Ecto neural progenitor cell (in vitro differentiated cells): ENCODE measurements around the gene BLOC1S4.
"Not testable (repeated sequence)": the region's sequence is repeated elsewhere in the genome, so short reads cannot be mapped to it uniquely, and the experiment has no call there.

Source experiments
- DNase-seq: peaks from one replicate; pipeline ENCODE4 v3.0.0-alpha.2; 2018; ENCODE audit warnings: low spot score

The BLOC1S4 gene

GRCh38 chr4:6742507-6742906 lies 26.5 kb downstream of the BLOC1S4 start:
- no peak for DNase-seq

- DNase-seq = no peak
Observed at GRCh38 chr4:6742989-6743388, 27.0 kb downstream of the BLOC1S4 start.

GRCh38 chr4:6746721-6747293 lies 30.8 kb downstream of the BLOC1S4 start:
- no peak for DNase-seq

- DNase-seq = no peak
Observed at GRCh38 chr4:6747294-6748051, 31.5 kb downstream of the BLOC1S4 start.

- DNase-seq = no peak
Observed at GRCh38 chr4:6748286-6748685, 32.3 kb downstream of the BLOC1S4 start.

- no peak for DNase-seq
Observed at GRCh38 chr4:6749340-6750171, 33.6 kb downstream of the BLOC1S4 start.

- no peak for DNase-seq
Observed at GRCh38 chr4:6750286-6751221, 34.6 kb downstream of the BLOC1S4 start.

- DNase-seq = no peak
Observed at GRCh38 chr4:6751611-6752485, 35.9 kb downstream of the BLOC1S4 start.

GRCh38 chr4:6752486-6752829 lies 36.5 kb downstream of the BLOC1S4 start:
- DNase-seq = no peak

- DNase-seq = peak; percentile 79
Observed at GRCh38 chr4:6753103-6753560, 37.2 kb downstream of the BLOC1S4 start.

GRCh38 chr4:6753891-6754290 lies 37.9 kb downstream of the BLOC1S4 start:
- DNase-seq = no peak

GRCh38 chr4:6754481-6755087 lies 38.6 kb downstream of the BLOC1S4 start:
- DNase-seq = no peak

- DNase-seq = no peak
Observed at GRCh38 chr4:6755088-6755753, 39.2 kb downstream of the BLOC1S4 start.

- not testable (repeated sequence) for DNase-seq
Observed at GRCh38 chr4:6756345-6756744, 40.4 kb downstream of the BLOC1S4 start.

GRCh38 chr4:6758728-6759127 lies 42.8 kb downstream of the BLOC1S4 start:
- DNase-seq = no peak

- DNase-seq = no peak
Observed at GRCh38 chr4:6760865-6761264, 44.9 kb downstream of the BLOC1S4 start.

GRCh38 chr4:6761649-6762615 lies 46.0 kb downstream of the BLOC1S4 start:
- peak; percentile 43 for DNase-seq

- DNase-seq = peak; percentile 53
Observed at GRCh38 chr4:6763330-6763851, 47.4 kb downstream of the BLOC1S4 start.
